Upper lobe of left lung (tissue), 6 donors: ENCODE data around the gene CATSPERD. TPM values are rescaled to one million over a fixed set of nuclear protein-coding genes. Genes with fewer than 3 reads are reported as not detected.

Experiments used
- ATAC-seq, 2 donors: fragments of 200-7000 bp; cut with Tn5 transposase; one replicate each; pipeline ENCODE4 v1.9.1; 2022; ENCODE audit warnings: mild to moderate bottlenecking in 2 of 2, moderate library complexity in 2 of 2; ENCODE audit not compliant: low FRiP score in 2 of 2
- DNase-seq, 2 donors: peaks; one replicate each; pipeline ENCODE4 v3.0.0-alpha.2; 2019 to 2020
- H3K27ac ChIP-seq, 4 donors: fragments of 200-600 bp; sonication (generic); one replicate each; pipeline ENCODE4 v1.5.1; 2016 to 2019
- H3K27me3 ChIP-seq, 4 donors: fragments of 200-600 bp; sonication (generic); one replicate each; pipeline ENCODE4 v1.5.1; 2017 to 2019
- H3K36me3 ChIP-seq, 4 donors: fragments of 200-600 bp; sonication (generic); one replicate each; pipeline ENCODE4 v1.5.1; 2016 to 2019
- H3K4me1 ChIP-seq, 4 donors: fragments of 200-600 bp; sonication (generic); one replicate each; pipeline ENCODE4 v1.5.1; 2018 to 2019
- H3K4me3 ChIP-seq, 4 donors: fragments of 200-600 bp; sonication (generic); one replicate each; pipeline ENCODE4 v1.5.1; 2017 to 2019; ENCODE audit warnings: mild to moderate bottlenecking in 2 of 4, moderate library complexity in 1 of 4
- H3K9me3 ChIP-seq, 4 donors: fragments of 200-600 bp; sonication (generic); one replicate each; pipeline ENCODE4 v1.5.1; 2018 to 2019
- EP300 ChIP-seq, 4 donors: sonication (generic); formaldehyde crosslinking; IDR thresholded peaks; one replicate each; pipeline ENCODE4 v1.5.1; 2017; ENCODE audit warnings: antibody characterized with exemption in 4 of 4, control low read depth in 2 of 4
- POLR2A ChIP-seq, 4 donors: fragments of 450-650 bp; IDR thresholded peaks; one replicate each; pipeline ENCODE4 v1.5.1; 2016 to 2017; ENCODE audit warnings: antibody characterized with exemption in 4 of 4, mild to moderate bottlenecking in 2 of 4
- POLR2AphosphoS5 ChIP-seq, 2 donors: sonication (generic); formaldehyde crosslinking; IDR thresholded peaks; one replicate each; pipeline ENCODE4 v1.5.1; 2017; ENCODE audit warnings: antibody characterized with exemption in 2 of 2
- WGBS, 2 donors: methylation state at CpG; one replicate each; pipeline ENCODE4 v1.1.5; 2017 to 2018; 5-methylcytosine and 5-hydroxymethylcytosine counted together
- total RNA-seq, 6 donors: library from RNA; depleted of rRNA in 4 of 6; stranded (reverse); fragments of >200 nt in 4 of 6; gene quantifications; one replicate each; pipeline versions ENCODE4 v1.1.0 to v1.2.1, GENCODE V29; 2016 to 2021
- TF ChIP-seq, protein P1 (sequence below), 6 experiments: fragments of 450-650 bp in 4 of 6; fragments of 200-600 bp in 2 of 6; sonication (generic) in 2 of 6; IDR thresholded peaks; one replicate each; pipeline ENCODE4 v1.5.1; 2016 to 2019; ENCODE audit warnings: antibody characterized with exemption in 6 of 6
- donor health status: DM: no; HTN: no; CAD: no; lungs with moderate emphysema.
- donor health status: DM: no; HTN: yes; CAD: no; lungs with severe emphysema.

Gene CATSPERD
- total RNA-seq, 6 donors from 2014 or later: 1.1 to 5.9 (median 1.7) TPM; not detected in 3

DNA sequence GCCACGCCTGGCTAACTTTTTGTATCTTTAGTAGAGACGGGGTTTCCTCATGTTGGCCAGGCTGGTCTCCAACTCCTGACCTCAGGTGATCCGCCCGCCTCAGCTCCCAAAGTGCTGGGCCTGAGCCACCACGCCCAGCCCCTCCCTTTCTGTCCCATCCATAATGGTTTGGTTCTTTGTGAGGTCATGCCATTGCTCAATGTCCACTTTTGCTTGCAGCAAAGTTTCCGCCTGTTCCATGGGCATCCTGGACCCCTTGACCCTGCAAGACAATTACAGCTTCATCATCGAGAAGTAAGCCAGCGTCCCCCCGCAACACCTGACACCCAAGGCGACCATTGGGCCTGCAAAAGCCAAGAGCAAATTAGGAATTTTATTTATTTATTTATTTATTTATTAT is 47.5 kb downstream of the CATSPERD start:
- no peaks in the 10 kb centered on the region for H3K4me1 ChIP-seq
- TF ChIP-seq POLR2AphosphoS5 (IDR thresholded peaks at IDR 0.05): no peak
- no peak for TF ChIP-seq POLR2A (IDR thresholded peaks at IDR 0.05)
- no peak for TF ChIP-seq EP300 (IDR thresholded peaks at IDR 0.05)
- TF ChIP-seq, protein P1, sequence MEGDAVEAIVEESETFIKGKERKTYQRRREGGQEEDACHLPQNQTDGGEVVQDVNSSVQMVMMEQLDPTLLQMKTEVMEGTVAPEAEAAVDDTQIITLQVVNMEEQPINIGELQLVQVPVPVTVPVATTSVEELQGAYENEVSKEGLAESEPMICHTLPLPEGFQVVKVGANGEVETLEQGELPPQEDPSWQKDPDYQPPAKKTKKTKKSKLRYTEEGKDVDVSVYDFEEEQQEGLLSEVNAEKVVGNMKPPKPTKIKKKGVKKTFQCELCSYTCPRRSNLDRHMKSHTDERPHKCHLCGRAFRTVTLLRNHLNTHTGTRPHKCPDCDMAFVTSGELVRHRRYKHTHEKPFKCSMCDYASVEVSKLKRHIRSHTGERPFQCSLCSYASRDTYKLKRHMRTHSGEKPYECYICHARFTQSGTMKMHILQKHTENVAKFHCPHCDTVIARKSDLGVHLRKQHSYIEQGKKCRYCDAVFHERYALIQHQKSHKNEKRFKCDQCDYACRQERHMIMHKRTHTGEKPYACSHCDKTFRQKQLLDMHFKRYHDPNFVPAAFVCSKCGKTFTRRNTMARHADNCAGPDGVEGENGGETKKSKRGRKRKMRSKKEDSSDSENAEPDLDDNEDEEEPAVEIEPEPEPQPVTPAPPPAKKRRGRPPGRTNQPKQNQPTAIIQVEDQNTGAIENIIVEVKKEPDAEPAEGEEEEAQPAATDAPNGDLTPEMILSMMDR (IDR thresholded peaks at IDR 0.05): no peak
- no peaks in the 10 kb centered on the region for H3K9me3 ChIP-seq
- H3K27ac ChIP-seq: no peak overlapping the region
- H3K36me3 ChIP-seq: no peaks in the 10 kb centered on the region
- H3K27me3 ChIP-seq: no peaks in the 10 kb centered on the region
- 92 to 94% methylated on average over 10 of the region's 10 CpGs for WGBS, 2 donors
- no peak overlapping the region for H3K4me3 ChIP-seq
- no peak for DNase-seq
- no peak for ATAC-seq

GRCh38 chr19:5772416-5772815 is 52.0 kb downstream of the CATSPERD start:
- 83 to 88% methylated on average over 17 to 19 of the region's 19 CpGs for WGBS, 2 donors
- ATAC-seq: no peak
- no peak overlapping the region for H3K27ac ChIP-seq
- DNase-seq: no peak
- TF ChIP-seq, protein P1 (IDR thresholded peaks at IDR 0.05): no peak
- TF ChIP-seq POLR2A (IDR thresholded peaks at IDR 0.05): no peak
- TF ChIP-seq POLR2AphosphoS5 (IDR thresholded peaks at IDR 0.05): no peak
- no peak for TF ChIP-seq EP300 (IDR thresholded peaks at IDR 0.05)
- H3K4me1 ChIP-seq: no peaks in the 10 kb centered on the region
- H3K27me3 ChIP-seq: no peaks in the 10 kb centered on the region
- no peaks in the 10 kb centered on the region for H3K9me3 ChIP-seq
- H3K4me3 ChIP-seq: no peak overlapping the region
- no peaks in the 10 kb centered on the region for H3K36me3 ChIP-seq

DNA sequence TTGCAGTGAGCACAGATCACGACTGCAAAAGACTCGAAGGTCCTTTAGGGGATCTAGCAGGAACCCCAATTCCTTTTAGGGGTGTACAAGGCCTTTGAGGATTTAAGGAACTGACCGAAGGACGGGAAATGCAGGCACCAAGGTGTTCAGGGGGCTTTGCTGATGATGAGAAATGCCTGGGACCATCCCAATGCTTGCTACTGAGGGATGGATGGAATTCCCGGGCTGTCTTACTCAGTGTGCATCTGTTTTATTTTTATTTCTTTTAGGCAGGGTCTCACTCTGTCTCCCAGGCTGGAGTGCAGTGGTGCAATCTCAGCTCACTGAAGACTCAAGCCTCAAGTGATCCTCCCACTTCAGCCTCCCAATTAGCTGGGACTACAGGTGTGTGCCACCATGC is 52.8 kb downstream of the CATSPERD start:
- no peaks in the 10 kb centered on the region for H3K9me3 ChIP-seq
- no peak overlapping the region for H3K27ac ChIP-seq
- TF ChIP-seq EP300 (IDR thresholded peaks at IDR 0.05) (no peak), POLR2AphosphoS5 (IDR thresholded peaks at IDR 0.05) (no peak), POLR2A (IDR thresholded peaks at IDR 0.05) (no peak)
- TF ChIP-seq, protein P1 (IDR thresholded peaks at IDR 0.05): no peak
- ATAC-seq (no peak), DNase-seq (no peak)
- no peak overlapping the region for H3K4me3 ChIP-seq
- no peaks in the 10 kb centered on the region for H3K4me1 ChIP-seq
- no peaks in the 10 kb centered on the region for H3K27me3 ChIP-seq
- H3K36me3 ChIP-seq: no peaks in the 10 kb centered on the region
- 85 to 88% methylated on average over 5 of the region's 5 CpGs for WGBS, 2 donors

DNA sequence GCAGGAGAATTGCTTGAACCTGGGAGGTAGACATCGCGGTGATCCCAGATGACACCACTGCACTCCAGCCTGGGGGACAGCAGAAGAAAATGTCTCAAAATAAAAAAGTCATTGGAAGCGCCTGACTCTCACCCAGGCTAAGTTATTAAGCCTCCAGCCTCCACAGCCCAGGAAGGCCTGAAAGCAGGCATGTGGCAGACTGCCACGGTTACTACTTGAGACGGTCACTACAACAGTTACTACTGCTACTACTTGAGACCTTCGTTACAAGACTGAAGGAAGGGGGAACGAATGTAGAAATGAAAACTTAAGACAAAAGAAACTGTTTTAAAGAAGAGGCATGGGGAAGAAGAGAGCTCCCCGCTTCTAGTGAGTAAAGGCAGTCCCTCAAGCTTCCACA is 54.5 kb downstream of the CATSPERD start:
- no peak for DNase-seq
- Histone ChIP-seq H3K36me3 (no peaks in the 10 kb centered on the region), H3K9me3 (no peaks in the 10 kb centered on the region), H3K27me3 (no peaks in the 10 kb centered on the region), H3K27ac (no peak overlapping the region), H3K4me3 (no peak overlapping the region), H3K4me1 (no peaks in the 10 kb centered on the region)
- WGBS, 2 donors: 75 to 78% methylated on average over 8 of the region's 8 CpGs
- TF ChIP-seq POLR2A (IDR thresholded peaks at IDR 0.05): no peak
- TF ChIP-seq EP300 (IDR thresholded peaks at IDR 0.05): no peak
- no peak for TF ChIP-seq POLR2AphosphoS5 (IDR thresholded peaks at IDR 0.05)
- TF ChIP-seq, protein P1 (IDR thresholded peaks at IDR 0.05): no peak
- ATAC-seq: no peak

- WGBS, 2 donors: 72 to 74% methylated on average over 17 of the region's 17 CpGs
- no peak for DNase-seq
- no peaks in the 10 kb centered on the region for H3K9me3 ChIP-seq
- peak in 1 of 2 donors; percentile 24 for ATAC-seq
- no peaks in the 10 kb centered on the region for H3K4me1 ChIP-seq
- TF ChIP-seq, protein P1 (IDR thresholded peaks at IDR 0.05): no peak
- TF ChIP-seq POLR2A (IDR thresholded peaks at IDR 0.05) (no peak), EP300 (IDR thresholded peaks at IDR 0.05) (no peak), POLR2AphosphoS5 (IDR thresholded peaks at IDR 0.05) (no peak)
- H3K27me3 ChIP-seq: no peaks in the 10 kb centered on the region
- H3K36me3 ChIP-seq: no peaks in the 10 kb centered on the region
- H3K27ac ChIP-seq: no peak overlapping the region
- no peak overlapping the region for H3K4me3 ChIP-seq
These were observed 55.4 kb downstream of the CATSPERD start for GRCh38 chr19:5775668-5776309.
